SK-N-MC (cell line): Measurements from ENCODE around the gene ZSCAN9.

Experiments
- DNase-seq: peaks from one replicate; pipeline ENCODE4 v3.0.0-alpha.2; 2011; ENCODE audit warnings: low read depth, low spot score
- H3K27ac ChIP-seq: fragments of 200-600 bp; sonication (generic); 2 replicates; pipeline ENCODE4 v1.5.1; 2016; ENCODE audit warnings: mixed run types
- H3K36me3 ChIP-seq: fragments of 200-600 bp; sonication (generic); 2 replicates; pipeline ENCODE4 v1.6.1; 2017; ENCODE audit warnings: antibody characterized with exemption, low read length, mixed read lengths; ENCODE audit not compliant: insufficient read depth
- H3K4me3 ChIP-seq: fragments of 200-600 bp; sonication (generic); 2 replicates; pipeline ENCODE4 v1.5.1; 2016
- H3K9ac ChIP-seq: fragments of 200-600 bp; sonication (generic); 2 replicates; pipeline ENCODE4 v1.8.0; 2017; ENCODE audit warnings: mixed run types, mixed read lengths; ENCODE audit not compliant: insufficient read length
- H3K9me3 ChIP-seq: fragments of 200-600 bp; sonication (generic); 2 replicates; pipeline ENCODE4 v1.6.1; 2017; ENCODE audit warnings: low read depth, mild to moderate bottlenecking, antibody characterized with exemption, low read length, moderate library complexity, mixed read lengths
- EZH2 ChIP-seq: fragments of 200-600 bp; sonication (generic); IDR thresholded peaks from one replicate; pipeline ENCODE4 v1.6.1; 2017; ENCODE audit warnings: antibody characterized with exemption
- FOXP2 ChIP-seq: optimal IDR thresholded peaks from 2 replicates; pipeline ENCODE3; 2011; ENCODE audit warnings: mild to moderate bottlenecking, moderate library complexity; ENCODE audit not compliant: insufficient read depth; ENCODE audit errors: extremely low read length, control extremely low read depth
- POLR2AphosphoS5 ChIP-seq: IDR thresholded peaks from 2 replicates; pipeline ENCODE4 v1.6.1; 2012; ENCODE audit warnings: mild to moderate bottlenecking, low read depth, low read length, borderline replicate concordance

ZSCAN9 gene

DNA sequence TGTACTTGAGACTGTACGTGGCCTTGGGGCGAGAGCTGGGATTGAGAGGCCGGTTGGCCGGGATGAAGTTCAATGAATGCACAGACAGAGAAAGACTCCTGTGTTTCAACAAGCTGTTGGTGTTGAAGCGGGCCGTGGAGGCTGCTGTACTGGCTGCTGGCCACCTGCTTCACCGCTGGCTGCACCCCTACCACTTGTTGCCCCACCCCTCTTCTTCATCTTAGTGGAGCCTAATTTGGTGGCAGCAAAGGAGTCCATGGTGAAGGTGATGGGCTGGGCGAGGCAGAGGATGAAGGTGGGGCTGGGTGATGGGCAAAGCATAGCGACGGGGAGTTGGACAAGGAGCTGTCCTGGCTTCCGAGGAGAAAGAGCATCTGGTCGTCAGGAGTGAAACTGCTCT, 7.2 kb upstream of the ZSCAN9 start:
- no peaks in the 10 kb centered on the region for H3K36me3 ChIP-seq
- no peaks in the 10 kb centered on the region for H3K9me3 ChIP-seq
- no peak overlapping the region for H3K9ac ChIP-seq
- TF ChIP-seq EZH2 (no peak), FOXP2 (no peak), POLR2AphosphoS5 (no peak)
- no peak for DNase-seq
- H3K27ac ChIP-seq, result no peak overlapping the region
- no peak overlapping the region for H3K4me3 ChIP-seq

DNA sequence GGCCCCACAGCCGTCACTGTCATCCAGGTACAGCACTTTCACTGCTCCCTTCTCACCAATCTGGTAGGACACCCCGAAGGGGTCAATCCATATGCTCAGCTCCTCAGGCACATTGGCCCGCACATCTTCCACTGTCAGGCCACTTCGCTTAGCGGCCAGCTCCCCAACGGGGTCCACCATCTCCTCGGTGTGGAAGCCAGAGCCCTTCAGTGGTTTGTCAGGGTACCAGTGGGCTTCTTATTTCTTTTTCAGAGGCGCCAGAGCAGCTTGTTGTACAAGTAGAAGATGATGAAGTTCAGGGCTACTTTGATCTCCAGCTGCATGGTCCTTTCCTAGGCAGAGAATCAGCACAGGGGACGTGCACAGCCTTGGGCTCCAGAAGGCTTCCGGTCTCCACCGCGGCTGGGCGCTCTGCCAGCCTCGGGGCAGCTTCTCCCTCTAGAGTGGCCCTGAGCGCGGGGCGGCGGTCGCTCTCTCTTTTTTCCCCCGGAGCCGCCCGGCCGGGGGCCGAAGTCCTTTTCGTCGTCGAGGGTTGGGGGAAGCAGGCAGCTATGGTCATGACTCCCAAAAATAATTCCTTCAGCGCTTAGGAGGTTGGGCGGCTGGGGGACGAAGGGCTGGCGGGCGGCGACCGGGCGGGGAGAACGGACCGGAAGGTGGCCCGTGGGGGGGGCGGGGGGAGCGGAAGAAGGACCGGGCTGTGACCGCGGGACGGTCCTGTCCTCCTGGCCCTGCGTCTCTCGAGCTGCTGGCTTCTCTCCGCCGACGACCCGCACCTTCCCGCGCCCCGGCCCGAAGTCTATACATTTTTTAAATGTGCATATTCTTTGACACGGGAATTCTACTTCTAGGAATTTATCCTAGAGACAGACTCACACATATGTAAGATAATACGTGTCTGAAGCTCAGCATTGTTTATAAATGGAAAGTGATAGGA, 6.5 kb upstream of the ZSCAN9 start:
- H3K27ac ChIP-seq, result no peak overlapping the region

DNA sequence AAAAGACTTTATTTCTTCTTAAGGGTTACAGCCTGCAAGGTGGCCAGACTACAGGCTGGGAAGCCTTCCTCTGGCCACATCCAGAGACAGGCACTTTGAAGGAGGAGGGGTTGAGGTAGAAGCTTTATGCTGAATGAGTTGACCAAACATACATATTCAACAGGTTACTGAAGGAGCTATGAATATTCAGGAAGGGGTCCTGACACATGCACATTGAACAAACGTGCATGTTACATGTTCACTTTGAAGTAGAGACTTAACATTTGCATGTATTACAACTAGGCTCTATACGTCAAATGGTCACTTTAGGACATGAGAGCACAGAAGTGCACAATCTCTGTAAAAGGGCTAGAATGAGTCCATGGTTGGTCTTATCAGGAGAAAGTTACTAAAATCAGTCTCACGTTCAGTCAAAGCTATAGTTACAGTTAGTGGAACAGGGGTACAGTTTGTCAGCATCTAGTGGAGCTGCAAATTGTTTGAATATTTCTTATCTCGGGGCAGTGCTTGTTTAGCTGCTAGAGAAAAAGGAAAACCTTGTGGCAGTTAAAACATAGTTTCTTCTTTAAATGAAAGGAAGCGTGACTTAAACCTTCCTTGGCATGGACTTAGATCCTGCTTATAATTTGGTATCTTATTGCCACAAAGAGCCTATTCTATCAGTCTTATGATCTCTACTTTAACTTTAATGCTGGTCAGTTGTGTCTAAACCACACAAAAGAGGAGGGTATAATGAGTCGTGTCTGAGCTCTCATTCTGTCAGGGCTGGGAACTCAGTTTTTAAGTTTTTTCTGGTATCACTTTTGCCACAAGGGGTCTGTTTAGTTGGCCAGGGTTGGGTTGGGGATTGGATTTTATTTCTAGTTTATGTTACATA, 4.6 kb upstream of the ZSCAN9 start:
- DNase-seq, result no peak
- TF ChIP-seq FOXP2 (no peak), POLR2AphosphoS5 (no peak), EZH2 (no peak)
- Histone ChIP-seq H3K9me3 (no peaks in the 10 kb centered on the region), H3K4me3 (no peak overlapping the region), H3K36me3 (no peaks in the 10 kb centered on the region), H3K9ac (no peak overlapping the region), H3K27ac (no peak overlapping the region)

More for the DNA sequence above, 6.5 kb upstream of the ZSCAN9 start:
- DNase-seq, result no peak
- Histone ChIP-seq H3K36me3 (no peaks in the 10 kb centered on the region), H3K9me3 (no peaks in the 10 kb centered on the region), H3K4me3 (no peak overlapping the region), H3K9ac (no peak overlapping the region)
- peak; percentile 66; the same call in 1 of the 2 replicates for TF ChIP-seq POLR2AphosphoS5
- no peak for TF ChIP-seq FOXP2
- TF ChIP-seq EZH2, result no peak

DNA sequence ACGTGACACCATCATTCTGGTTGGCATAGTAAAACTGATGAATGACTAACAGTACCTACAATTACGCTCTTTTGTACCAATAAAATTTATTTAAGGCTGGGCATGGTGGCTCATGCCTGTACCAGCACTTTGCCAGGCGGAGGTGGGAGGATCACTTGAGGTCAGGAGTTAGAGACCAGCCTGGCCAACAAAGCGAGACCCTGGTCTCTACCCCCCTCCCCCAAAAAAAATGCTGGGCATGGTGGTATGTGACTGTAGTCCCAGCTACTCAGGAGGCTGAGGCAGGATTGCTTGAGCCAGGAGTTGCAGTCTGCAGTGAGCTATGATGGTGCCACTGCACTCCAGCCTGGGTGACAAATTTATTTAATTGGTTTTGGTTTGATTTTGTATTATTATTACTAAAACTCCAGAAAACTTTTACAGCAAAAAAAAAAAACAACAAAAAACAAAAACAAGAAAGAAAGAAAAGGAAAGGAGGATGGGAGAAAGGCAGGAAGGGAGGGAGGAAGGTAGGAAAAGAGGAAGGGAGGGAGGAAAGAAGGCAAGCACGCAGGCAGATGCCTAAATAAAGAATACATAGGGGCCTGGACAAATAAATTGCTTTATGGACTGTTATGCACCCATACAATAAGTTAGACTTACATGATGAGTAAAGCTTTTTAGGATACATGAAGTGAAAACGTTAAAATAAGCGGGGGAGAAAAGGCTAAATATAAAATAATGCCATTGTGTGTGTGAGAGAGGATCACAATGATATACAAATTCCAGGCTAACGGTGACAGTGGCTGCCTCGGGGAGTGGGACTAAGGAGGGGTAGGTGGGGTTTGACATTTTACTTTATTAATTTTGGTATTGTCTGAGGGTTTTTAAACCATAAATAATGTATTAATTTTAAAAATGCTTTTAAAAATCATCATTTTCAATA, 682 bp upstream of the ZSCAN9 start:
- Histone ChIP-seq H3K27ac (no peak overlapping the region), H3K4me3 (peak overlapping the region; percentile 77), H3K9ac (peak overlapping the region; percentile 47), H3K36me3 (peaks cover 15% of the 10 kb centered on the region; the same call in 1 of the 2 replicates), H3K9me3 (no peaks in the 10 kb centered on the region)
- DNase-seq, result no peak
- TF ChIP-seq FOXP2, result no peak
- TF ChIP-seq EZH2, result no peak
- TF ChIP-seq POLR2AphosphoS5, result no peak

DNA sequence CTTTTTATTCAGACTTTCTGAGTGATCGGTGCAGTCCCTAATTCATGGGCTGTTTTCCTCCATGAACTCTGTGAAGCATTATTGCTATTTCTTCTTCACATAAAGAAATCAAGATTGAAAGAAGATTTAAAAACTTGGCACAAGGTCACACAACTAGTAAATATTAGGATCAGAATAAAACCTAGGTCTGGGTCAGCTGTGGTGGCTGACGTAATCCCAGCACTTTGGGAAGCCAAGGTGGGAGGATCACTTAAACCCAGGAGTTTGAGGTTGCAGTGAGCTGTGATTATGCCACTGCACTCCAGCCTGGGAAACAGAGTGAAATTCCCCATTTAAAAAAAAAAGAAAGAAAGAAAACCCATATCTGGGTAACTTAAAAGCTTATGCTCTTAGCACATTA, 1.4 kb downstream of the ZSCAN9 start:
- Histone ChIP-seq H3K9me3 (no peaks in the 10 kb centered on the region), H3K9ac (no peak overlapping the region), H3K36me3 (peaks cover 28% of the 10 kb centered on the region; the same call in 1 of the 2 replicates), H3K4me3 (peak overlapping the region; percentile 77; the same call in 1 of the 2 replicates), H3K27ac (no peak overlapping the region; the same call in 1 of the 2 replicates)
- DNase-seq, result no peak
- TF ChIP-seq FOXP2, result no peak
- TF ChIP-seq EZH2, result no peak
- no peak for TF ChIP-seq POLR2AphosphoS5

DNA sequence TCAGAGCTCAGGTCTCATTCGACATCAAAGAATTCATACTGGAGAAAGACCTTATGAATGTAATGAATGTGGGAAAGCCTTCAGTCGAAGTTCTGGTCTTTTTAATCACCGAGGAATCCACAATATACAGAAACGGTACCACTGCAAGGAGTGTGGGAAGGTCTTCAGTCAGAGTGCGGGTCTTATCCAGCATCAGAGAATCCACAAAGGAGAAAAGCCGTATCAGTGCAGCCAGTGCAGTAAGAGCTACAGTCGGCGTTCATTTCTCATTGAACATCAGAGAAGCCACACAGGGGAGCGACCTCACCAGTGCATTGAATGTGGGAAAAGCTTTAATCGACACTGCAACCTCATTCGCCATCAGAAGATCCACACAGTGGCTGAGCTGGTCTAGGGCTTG, 7.7 kb downstream of the ZSCAN9 start:
- Histone ChIP-seq H3K4me3 (no peak overlapping the region), H3K27ac (no peak overlapping the region), H3K9me3 (no peaks in the 10 kb centered on the region), H3K36me3 (peaks cover 42% of the 10 kb centered on the region; the same call in 1 of the 2 replicates), H3K9ac (no peak overlapping the region)
- no peak for DNase-seq
- TF ChIP-seq FOXP2, result no peak
- no peak for TF ChIP-seq POLR2AphosphoS5
- no peak for TF ChIP-seq EZH2

DNA sequence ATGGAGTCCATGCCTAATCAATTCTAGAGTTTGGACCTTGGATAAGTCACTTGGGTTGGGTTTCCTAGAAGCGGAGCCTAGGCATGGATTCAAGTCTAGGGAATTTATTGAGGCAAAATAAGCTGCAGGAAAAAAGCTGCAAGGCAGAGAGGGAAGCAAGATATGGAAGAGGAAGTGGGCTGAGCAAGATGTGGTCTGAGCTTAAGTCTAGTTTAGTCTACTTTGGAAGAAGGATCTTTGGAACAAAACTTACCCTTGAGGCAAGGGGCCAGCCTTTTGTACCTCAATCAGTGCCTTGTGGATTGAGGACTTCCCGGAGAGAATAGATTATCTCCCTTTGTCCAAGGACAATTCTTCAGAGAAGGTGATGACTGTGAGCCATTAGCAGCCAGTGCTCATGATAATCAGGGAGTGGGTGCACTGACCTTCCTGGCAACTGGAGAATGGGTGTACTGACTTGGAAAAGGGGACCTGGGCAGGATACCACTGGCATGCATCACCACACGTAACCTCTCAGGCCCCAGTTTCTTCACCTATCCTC, 10.9 kb downstream of the ZSCAN9 start:
- DNase-seq, result no peak
- TF ChIP-seq POLR2AphosphoS5, result no peak
- TF ChIP-seq FOXP2, result no peak
- no peak for TF ChIP-seq EZH2
- no peak overlapping the region for H3K9ac ChIP-seq
- H3K9me3 ChIP-seq, result no peaks in the 10 kb centered on the region
- H3K27ac ChIP-seq, result no peak overlapping the region
- H3K36me3 ChIP-seq, result peaks cover 19% of the 10 kb centered on the region; the same call in 1 of the 2 replicates
- no peak overlapping the region for H3K4me3 ChIP-seq
